Measurements from ENCODE around the gene CAPN8. TPM values are rescaled to one million over a fixed set of nuclear protein-coding genes. Genes with fewer than 3 reads are reported as not detected.

Gene CAPN8
- total RNA-seq, 1 donor = not detected

GRCh38 chr1:223702735-223703667, 37.5 kb upstream of the CAPN8 start:
- no peak for DNase-seq (ENCODE audit: low read depth in 2 of 3, low spot score in 2 of 3)

DNA sequence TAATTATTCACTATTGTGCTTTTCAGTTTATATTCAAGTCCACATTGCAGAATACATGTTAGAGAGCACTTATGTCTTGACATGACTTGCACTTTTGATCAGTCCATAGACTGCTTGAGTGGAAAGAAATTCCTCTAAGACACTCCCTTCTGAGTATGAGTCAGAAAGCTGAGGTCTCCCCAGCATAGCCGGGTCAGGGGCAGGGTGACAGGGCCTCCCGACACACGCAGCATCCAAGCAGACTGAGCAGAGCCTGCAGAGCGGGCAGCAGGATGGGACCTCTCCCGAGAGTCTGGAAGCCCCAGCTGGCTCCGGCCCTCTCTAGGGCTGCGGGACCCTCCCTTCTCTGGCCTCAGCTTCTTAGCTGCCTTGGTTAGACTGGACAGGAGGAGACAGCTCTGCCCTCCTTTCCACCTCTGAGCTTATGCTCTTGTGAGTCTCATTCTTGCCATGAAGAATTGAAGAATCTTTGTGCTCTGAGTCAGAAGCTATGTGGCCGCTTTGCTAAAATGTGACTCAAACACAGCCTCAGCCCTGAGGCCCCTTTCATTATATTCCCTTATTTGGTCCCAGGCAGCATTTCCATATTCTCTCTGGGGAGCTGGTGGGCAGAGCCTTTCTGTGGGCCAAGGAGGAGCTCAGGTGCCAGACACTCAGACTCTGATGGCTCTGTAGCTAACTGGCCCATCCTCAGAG, 35.6 kb upstream of the CAPN8 start:
- no peak for DNase-seq (ENCODE audit: low read depth in 2 of 3, low spot score in 2 of 3)

DNA sequence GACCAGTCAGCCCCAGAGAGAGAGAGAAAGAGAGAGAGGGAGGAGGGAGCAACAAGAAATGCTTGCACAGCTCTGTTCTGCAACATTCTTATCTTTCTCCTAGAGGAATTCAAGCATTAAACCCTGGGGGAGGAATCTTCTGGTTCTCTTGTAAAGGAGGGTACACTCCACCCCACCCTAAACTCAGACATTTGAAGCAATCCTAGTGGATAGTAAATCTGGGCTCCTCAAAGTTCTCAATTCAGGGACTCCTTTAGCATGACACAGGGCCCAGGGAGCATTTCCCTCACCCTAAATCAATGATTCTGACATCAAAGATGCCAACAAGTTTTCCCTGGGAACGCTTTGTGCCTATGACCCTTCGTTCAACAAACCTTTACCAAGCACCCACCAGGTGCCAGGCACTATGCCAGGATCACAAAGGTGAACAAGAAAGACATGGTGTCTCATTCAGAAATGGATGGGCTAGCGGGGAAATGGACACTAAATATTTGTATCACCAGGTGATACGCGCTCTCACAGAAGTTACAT, 35.0 kb upstream of the CAPN8 start:
- no peak for DNase-seq (ENCODE audit: low read depth in 2 of 3, low spot score in 2 of 3)

DNA sequence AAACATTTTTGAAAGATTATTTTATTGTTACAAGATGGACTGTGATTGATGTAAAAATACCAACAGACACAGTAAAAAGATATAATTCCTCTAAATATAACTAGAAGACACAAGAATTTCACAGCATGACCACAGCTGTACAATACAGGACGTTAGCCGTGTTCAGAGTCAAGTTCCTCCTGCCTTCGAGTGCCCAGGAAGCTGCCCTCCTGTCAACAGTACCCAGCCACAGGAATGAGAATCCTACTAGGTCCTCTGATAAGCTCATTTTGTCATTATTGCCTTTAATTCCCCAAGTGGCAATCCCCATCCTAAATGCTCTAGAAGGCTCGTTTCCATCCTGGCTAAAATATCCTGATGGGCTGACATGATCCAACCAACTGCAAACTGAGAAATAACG, 30.4 kb upstream of the CAPN8 start:
- DNase-seq (ENCODE audit: low read depth in 2 of 3, low spot score in 2 of 3) = no peak

- DNase-seq (ENCODE audit: low read depth in 2 of 3, low spot score in 2 of 3) = no peak
Observed at GRCh38 chr1:223695014-223695548, 29.6 kb upstream of the CAPN8 start.

GRCh38 chr1:223691121-223691520, 25.6 kb upstream of the CAPN8 start:
- DNase-seq (ENCODE audit: low read depth in 2 of 3, low spot score in 2 of 3) = no peak

- no peak for DNase-seq (ENCODE audit: low read depth in 2 of 3, low spot score in 2 of 3)
Observed at GRCh38 chr1:223684488-223684792, 18.9 kb upstream of the CAPN8 start.

DNA sequence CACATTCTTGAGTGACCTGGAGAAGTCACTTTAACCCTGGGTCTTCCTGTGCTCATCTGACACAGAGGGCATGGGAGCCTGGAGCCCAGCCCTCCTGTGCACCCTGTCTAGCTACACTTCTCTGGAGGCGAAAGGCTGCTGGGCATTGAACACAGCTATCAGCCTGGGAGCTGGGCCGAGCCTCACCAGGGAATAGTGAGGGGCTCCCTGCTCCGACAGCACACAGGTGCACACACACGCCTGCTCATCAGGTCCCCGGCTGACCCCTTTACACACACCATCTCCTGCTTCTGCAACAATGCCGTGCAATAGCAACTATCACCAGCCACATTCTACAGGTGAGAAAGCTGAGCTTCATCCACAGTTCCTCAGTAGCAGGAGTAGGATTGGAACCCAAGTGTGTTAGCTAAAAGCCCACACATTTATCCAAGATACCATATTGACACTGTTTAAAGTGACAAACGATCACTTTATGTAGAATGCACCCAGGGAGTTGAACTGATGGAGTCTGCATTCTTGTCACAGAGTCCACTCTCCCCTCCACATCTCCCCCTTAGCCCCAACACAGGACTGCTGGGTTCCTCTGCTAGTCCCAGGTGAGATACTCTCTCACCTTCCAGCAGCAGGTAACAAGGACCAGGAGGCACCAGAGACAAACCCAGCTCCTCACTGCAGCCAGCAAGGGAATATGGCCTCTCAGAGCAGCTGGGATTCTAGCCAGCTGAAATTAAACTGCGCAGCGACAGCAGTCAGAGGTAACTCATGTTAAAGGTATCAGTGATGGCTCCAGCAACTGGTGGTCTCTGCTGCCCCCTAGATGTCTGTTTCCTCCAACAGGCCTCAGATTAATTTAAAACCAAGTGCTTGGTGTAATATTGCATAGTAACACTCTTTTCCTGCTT, 18.3 kb upstream of the CAPN8 start:
- peak; percentile 26 to 82 (median 56) for DNase-seq (ENCODE audit: low read depth in 2 of 3, low spot score in 2 of 3)

- no peak for DNase-seq (ENCODE audit: low read depth in 2 of 3, low spot score in 2 of 3)
Observed at GRCh38 chr1:223682502-223682901, 17.0 kb upstream of the CAPN8 start.

DNA sequence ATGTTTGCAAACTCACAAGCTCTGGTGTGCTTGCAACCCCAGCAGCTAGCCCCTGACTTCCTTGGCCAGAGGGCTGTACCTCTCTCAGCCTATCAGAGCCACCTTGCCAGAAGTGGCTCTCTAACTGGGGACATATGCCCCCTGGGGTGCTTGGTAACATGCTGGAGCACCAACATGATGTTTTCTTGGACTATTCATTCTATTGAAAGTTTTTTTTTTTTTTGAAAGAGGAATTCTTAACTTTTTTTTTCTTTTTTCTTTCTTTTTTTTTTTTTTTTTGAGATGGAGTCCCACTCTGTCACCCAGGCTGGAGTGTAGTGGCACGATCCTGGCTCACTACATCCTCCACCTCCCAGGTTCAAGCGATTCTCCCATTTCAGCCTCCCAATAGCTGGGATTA, 14.7 kb upstream of the CAPN8 start:
- no peak for DNase-seq (ENCODE audit: low read depth in 2 of 3, low spot score in 2 of 3)

GRCh38 chr1:223678841-223679240, 13.3 kb upstream of the CAPN8 start:
- DNase-seq (ENCODE audit: low read depth in 2 of 3, low spot score in 2 of 3) = peak in 2 of 3 donors; percentile 33 to 66

DNA sequence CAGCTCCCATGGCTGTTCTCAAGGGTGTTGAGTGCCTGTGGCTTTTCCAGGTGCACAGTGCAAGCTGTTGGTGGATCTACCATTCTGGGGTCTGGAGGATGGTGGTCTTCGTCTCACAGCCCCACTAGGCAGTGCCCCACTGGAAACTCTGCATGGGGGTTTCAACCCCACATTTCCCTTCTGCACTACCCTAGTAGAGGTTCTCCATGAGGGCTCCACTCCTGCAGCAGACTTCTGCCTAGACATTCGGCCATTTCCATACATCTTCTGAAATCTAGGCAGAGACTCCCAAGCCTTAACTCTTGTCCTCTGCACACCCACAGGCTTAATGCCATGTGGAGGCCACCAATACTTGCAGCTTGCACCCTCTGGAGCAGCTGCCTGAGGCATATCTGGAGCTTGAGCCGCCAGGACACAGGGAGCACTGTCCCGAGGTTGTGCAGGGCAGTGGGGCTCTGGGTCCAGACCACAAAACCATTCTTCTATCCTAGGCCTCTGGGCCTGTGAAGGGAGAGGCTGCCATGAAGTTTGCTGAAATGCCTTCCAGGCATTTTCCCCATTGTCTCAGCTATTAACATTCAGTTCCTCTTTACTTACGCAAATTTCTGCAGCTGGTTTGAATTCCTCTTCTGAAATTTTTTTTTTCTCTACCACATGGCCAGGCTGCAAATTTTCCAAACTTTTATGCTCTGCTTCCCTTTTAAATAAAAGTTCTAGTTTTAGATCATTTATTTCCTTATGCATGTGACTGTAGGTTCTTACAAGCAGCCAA, 8.8 kb upstream of the CAPN8 start:
- DNase-seq (ENCODE audit: low read depth in 2 of 3, low spot score in 2 of 3) = no peak

- DNase-seq (ENCODE audit: low read depth in 2 of 3, low spot score in 2 of 3) = peak in 1 of 3 donors; percentile 7
Observed at GRCh38 chr1:223670458-223671159, 5.1 kb upstream of the CAPN8 start.

DNA sequence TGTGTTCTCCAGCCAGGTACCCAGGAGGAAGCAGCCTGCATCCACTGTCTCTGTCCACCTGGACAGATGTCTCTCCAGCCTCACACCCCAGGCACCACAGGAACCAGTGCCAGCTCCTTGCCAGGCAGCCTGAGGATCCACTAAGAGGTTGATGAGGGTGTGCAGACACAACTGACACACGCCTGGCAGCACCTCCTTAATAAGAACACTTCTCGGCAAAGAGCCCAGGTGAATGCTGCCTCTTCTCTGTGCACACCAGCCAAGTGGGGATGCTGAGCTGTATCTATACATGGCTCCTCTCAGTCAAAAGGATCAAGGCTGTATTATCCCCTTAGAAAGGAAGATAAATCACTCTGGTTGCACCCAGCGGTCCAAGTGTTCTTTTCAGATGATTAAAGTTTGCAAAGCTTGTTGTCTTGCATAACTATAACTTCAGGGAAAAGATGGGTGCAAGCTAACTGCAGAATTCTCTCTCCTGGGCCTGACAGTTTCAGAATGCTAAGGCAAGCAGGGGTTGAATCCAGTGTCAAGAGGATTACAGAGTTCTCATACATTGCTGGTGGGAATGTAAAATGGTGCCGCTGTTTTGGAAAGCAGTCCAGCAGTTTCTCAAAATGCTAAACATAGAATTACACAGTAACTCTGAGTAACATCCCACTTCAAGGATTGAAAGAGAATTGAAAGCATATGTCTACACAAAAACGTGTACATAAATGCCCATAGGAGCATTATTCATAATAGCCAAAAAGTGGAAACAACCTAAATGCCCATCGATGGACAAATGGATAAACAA, 3.7 kb upstream of the CAPN8 start:
- DNase-seq (ENCODE audit: low read depth in 2 of 3, low spot score in 2 of 3) = no peak

DNA sequence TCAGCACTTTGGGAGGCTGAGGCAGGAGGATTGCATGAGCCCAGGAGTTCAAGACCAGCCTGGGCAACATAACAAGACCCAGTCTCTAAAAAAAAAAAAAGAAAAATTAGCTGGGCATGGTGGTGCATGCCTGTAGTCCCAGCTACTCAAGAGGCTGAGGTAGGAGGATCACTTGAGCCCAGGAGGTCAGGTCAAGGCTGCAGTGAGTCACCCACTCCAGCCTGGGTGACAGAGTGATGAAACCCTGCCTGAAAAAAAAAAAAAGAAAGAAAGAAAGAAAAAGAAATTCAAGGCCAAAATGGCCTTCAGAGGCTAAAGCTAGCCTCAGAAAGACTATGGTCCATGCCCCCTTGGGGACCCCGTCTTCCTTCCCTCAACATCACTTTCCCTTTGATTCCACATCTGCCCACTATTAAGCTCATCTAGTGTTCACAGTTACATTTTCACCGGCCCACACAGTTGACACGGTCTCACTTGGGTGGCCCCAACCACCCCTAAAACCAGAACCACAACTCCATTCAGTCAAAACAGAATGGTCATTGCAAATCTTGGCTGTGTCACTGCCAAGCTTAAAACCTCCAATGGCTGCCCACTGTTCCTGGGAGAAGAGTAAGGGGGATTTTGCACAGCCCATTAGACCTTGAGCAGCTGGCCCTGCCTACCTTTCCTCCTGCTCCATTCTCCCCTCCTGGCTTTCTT, 2.1 kb upstream of the CAPN8 start:
- no peak for DNase-seq (ENCODE audit: low read depth in 2 of 3, low spot score in 2 of 3)

DNA sequence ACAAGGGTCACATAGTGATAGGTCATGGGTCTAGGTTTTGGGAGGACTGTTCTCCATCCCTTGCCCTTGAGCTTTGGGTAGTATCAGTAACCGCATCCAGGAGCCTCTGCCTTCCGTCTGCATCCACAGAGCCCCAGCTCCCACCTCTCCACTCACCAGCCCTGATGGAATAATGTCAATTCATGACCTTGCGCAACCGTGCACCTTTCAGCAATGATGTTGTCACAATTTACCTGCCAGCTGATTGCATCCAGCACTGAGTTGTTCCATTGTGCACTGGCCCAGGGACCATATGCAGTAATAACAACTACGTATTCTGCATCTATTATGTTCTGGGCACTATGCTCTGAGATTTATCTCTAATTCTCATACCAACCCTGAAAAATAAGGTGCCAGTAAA, 1.4 kb downstream of the CAPN8 start:
- DNase-seq (ENCODE audit: low read depth in 2 of 3, low spot score in 2 of 3) = no peak

- DNase-seq (ENCODE audit: low read depth in 2 of 3, low spot score in 2 of 3) = peak in 1 of 3 donors; percentile 55
Observed at GRCh38 chr1:223662943-223663342, 2.6 kb downstream of the CAPN8 start.

GRCh38 chr1:223659711-223660110, 5.8 kb downstream of the CAPN8 start:
- no peak for DNase-seq (ENCODE audit: low read depth in 2 of 3, low spot score in 2 of 3)
